ENCODE data around the gene TTC21A. TPM values are rescaled to one million over a fixed set of nuclear protein-coding genes. Genes with fewer than 3 reads are reported as not detected.

Gene TTC21A
- total RNA-seq, 2 experiments from 2014 or later = 2.7 to 4.5 TPM

DNA sequence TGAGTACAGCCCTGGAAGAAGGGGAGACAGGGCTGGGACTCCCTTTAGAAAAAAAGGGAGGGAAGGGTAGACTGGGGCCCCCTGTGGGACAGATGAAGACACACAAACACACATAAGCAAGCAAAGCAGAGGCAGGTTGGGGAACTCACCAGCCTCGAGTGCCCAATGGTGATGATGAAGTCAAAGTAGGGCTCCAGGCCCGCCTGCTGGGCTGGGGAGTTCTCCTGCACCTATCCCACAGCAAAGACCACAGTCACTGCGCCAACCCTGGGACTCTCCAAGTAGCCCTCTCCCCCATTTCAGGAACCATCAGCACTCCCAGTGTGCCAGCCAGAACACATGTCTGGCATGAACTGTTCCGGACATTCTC, 4.2 kb upstream of the TTC21A start:
- no peak overlapping the region for H3K27ac Mint-ChIP-seq
- POLR2A ChIA-PET = no interaction called here
- ATAC-seq (ENCODE audit: low read depth) (no peak), DNase-seq (no peak)
- no peak overlapping the region for H3K4me3 Mint-ChIP-seq
- H3K27me3 Mint-ChIP-seq = peaks cover 12% of the 10 kb centered on the region
- H3K36me3 Mint-ChIP-seq = no peaks in the 10 kb centered on the region
- no peaks in the 10 kb centered on the region for H3K9me3 Mint-ChIP-seq
- peaks cover 32% of the 10 kb centered on the region for H3K4me1 Mint-ChIP-seq

DNA sequence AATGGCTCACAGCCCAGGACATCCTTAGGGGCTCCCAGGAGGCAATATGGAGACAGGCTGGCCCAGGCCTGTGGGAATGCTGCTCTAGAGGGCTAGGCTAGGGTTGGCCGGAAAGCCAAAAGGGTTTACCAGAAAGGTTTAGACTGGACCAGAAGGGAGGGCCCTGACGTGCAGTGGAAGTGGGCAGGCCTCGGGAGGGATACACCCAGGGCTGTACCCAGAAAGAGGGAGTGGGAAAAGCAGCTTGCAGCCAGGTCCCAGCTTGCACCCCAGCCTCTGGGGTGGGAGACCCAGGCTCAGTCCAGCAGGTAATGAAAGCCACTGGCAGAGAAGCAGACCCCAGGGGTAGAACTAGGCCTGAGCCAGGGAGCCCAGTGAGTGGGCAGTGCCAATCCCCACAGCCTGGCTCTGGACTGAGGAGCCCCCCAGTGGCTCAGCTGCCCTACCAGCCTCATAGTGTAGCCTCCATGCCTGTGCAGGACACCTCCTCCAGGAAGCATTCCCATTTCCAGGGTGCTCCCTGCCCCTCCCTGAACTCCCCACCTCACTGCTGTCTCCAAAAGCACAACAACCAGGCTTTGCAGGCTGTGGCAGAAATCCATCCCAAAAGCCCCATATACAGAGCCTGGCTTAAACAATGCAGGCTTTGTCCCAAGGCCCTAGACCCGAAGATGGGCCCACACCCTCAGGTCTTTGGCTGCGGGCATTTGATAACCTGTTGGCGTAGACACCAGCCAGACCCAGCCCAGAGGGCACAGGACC, 3.5 kb upstream of the TTC21A start:
- DNase-seq (no peak), ATAC-seq (ENCODE audit: low read depth) (no peak)
- Mint-ChIP-seq H3K9me3 (no peaks in the 10 kb centered on the region), H3K27ac (no peak overlapping the region), H3K27me3 (peaks cover 12% of the 10 kb centered on the region), H3K4me1 (peaks cover 39% of the 10 kb centered on the region), H3K4me3 (no peak overlapping the region), H3K36me3 (no peaks in the 10 kb centered on the region)
- POLR2A ChIA-PET = interaction anchor here (1.1 to 1.2 kb wide), 2 partner anchors 71 to 280 kb away, joined by 3 to 4 read pairs; no protein-coding TSS in a partner anchor

DNA sequence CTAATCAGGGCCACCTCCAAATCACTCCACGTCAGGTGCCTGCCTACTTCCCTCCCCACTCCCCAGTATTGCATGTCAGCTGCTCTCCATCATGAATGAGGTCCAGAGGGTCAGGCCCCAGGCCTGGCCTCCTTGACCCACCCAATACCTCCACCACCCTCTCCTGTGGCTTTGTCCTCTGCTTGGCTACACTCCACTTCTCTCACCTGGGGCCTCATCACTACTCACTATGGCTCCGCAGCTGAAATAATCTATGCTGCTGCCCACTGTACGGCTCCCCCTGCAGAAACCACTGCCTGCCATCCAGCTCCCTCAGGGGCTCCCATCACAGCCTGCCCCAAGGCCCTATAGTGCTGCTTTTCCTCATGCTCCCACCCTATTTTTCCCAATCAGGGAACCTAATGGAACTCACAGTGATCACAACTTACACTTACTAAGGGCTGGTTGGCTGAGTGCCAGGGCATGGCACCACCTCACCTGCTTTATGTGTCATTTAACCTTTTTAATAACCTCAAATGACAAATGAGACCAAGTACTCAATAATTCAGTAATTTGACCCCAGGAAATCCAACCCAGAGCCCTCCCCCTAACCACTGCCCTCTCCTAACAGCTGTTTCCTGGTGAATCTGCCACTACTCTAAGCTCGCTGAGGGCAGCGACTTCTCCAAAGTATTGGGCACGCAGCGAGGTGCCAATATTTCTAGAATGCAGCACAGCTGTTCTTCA, 2.4 kb upstream of the TTC21A start:
- Mint-ChIP-seq H3K9me3 (no peaks in the 10 kb centered on the region), H3K36me3 (no peaks in the 10 kb centered on the region), H3K4me3 (no peak overlapping the region), H3K27me3 (peaks cover 18% of the 10 kb centered on the region), H3K27ac (no peak overlapping the region), H3K4me1 (peaks cover 44% of the 10 kb centered on the region)
- ATAC-seq (ENCODE audit: low read depth) (no peak), DNase-seq (no peak)
- POLR2A ChIA-PET = interaction anchor here (0.9 to 1.2 kb wide), 4 partner anchors 37 to 279 kb away, joined by 3 to 4 read pairs (median 3); no protein-coding TSS in a partner anchor

DNA sequence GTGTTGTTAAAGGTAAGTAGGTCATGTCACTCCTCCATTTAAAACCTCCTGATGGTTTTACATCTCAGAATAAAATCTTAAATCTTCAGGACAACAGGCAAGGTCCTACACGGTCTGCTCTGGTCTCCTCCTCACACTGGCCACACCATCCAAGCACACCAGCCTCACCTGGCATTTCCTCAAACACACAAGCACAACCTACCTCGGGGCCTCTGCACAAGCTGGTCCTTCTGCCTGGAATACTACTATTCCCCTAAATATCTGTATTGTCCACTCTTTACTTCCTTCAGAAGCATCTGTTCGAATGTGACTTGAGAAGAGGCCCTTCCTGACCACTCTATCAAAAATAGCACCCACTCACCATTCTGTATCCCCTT, 1.8 kb upstream of the TTC21A start:
- ATAC-seq (ENCODE audit: low read depth) (no peak), DNase-seq (no peak)
- H3K4me1 Mint-ChIP-seq = peaks cover 44% of the 10 kb centered on the region
- no peak overlapping the region for H3K27ac Mint-ChIP-seq
- POLR2A ChIA-PET = interaction anchor here (0.9 to 1.0 kb wide), 2 partner anchors 37 to 43 kb away, joined by 3 read pairs; no protein-coding TSS in a partner anchor
- no peaks in the 10 kb centered on the region for H3K36me3 Mint-ChIP-seq
- peaks cover 23% of the 10 kb centered on the region for H3K27me3 Mint-ChIP-seq
- peak overlapping the region; percentile 70 for H3K4me3 Mint-ChIP-seq
- no peaks in the 10 kb centered on the region for H3K9me3 Mint-ChIP-seq

DNA sequence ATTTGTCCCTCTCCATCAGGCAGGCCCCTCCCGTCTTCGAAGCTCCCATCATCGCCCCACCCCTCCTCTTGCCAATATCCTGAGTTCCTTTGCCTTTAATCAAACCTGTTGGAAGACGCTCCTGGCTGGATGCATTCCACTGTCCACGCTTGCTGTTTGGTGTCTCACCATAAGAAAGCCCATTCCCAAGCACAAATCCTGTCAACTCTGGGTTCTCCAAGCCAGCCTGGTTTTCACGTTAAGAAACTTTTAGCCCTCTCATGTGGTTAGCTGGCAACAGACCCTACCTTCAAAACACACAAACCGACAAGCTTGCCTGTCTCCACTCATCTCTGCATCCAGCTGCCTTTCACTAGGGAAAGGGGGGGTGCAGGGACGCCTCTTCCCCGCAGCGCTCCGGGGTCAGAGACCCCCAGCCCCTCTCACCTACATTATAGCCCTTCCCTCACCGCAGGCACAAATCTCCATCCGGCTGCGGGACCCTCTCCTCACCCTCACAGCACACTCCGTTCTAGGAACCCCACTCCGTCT, 1.1 kb upstream of the TTC21A start:
- H3K36me3 Mint-ChIP-seq = no peaks in the 10 kb centered on the region
- POLR2A ChIA-PET = interaction anchor here (0.9 kb wide), 1 partner anchor 36 kb away, joined by 3 read pairs; no protein-coding TSS in a partner anchor
- H3K27me3 Mint-ChIP-seq = peaks cover 30% of the 10 kb centered on the region
- peaks cover 44% of the 10 kb centered on the region for H3K4me1 Mint-ChIP-seq
- peak overlapping the region; percentile 75 for H3K4me3 Mint-ChIP-seq
- no peak for DNase-seq
- ATAC-seq (ENCODE audit: low read depth) = no peak
- peak overlapping the region; percentile 44 for H3K27ac Mint-ChIP-seq
- no peaks in the 10 kb centered on the region for H3K9me3 Mint-ChIP-seq

DNA sequence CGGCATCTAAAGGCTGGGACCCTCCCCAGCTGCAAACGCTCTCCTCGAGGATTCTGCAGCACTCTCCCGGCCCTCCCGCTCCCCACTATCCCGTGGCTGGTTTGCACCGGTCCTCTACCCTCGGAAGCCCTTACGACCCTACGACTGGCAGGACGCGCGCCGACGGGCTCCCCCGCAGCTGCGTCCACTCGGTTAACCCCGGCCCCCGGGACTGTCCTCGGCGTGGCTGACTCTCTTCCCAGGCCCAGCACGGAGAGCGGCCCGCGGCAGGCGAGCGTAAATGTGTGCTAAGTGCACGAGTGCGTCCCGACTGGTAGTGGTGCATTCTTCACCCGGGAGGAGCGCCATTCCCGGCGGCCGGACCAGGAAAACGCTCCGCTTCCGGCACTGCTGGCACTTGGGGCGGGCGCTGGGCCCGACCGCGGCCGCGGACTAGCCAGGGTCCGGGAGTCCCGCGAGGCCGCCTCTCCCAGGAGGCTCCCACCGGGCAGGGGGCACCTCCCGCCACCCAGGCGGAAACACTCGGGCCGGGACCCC, 561 bp upstream of the TTC21A start:
- POLR2A ChIA-PET = interaction anchor here (2.1 kb wide), 1 partner anchor 41 kb away, joined by 8 read pairs; no protein-coding TSS in a partner anchor
- H3K9me3 Mint-ChIP-seq = no peaks in the 10 kb centered on the region
- peak overlapping the region; percentile 75 for H3K4me3 Mint-ChIP-seq
- DNase-seq = no peak
- H3K27ac Mint-ChIP-seq = no peak overlapping the region
- H3K36me3 Mint-ChIP-seq = no peaks in the 10 kb centered on the region
- H3K4me1 Mint-ChIP-seq = peaks cover 41% of the 10 kb centered on the region
- no peak for ATAC-seq (ENCODE audit: low read depth)
- peaks cover 35% of the 10 kb centered on the region for H3K27me3 Mint-ChIP-seq

DNA sequence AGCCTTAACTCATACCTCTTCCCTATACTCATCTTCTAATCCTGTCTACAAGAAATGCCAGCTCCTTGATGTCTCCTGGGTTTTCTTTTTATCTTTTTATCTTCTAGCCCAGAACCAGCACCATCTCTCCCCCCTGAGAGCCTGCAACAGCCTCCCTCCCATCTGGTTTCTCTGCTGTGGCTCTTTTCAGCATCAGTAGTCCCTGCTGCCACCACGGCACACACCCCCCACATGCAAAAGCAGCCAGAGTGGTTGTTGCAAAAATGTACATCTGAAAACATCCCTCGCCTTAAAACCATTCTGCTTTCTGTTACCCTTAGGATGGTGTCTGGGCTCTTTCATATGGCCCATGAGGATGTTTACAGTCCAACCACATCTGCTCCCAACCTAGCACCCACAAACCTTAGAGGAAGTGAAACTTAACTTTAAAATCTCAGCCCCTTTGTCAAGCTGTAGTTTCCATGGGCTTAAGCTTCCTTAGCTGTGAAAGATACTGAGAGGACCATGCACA, 775 bp downstream of the TTC21A start:
- H3K4me3 Mint-ChIP-seq = peak overlapping the region; percentile 86
- H3K27me3 Mint-ChIP-seq = peaks cover 46% of the 10 kb centered on the region
- ATAC-seq (ENCODE audit: low read depth) (peak; percentile 81), DNase-seq (no peak)
- H3K36me3 Mint-ChIP-seq = no peaks in the 10 kb centered on the region
- POLR2A ChIA-PET = interaction anchor here (0.7 to 2.5 kb wide), 7 partner anchors 10 to 298 kb away, joined by 3 to 15 read pairs (median 5); partner anchors contain the start of gene RPSA
- no peaks in the 10 kb centered on the region for H3K9me3 Mint-ChIP-seq
- H3K27ac Mint-ChIP-seq = peak overlapping the region; percentile 87
- peaks cover 38% of the 10 kb centered on the region for H3K4me1 Mint-ChIP-seq

DNA sequence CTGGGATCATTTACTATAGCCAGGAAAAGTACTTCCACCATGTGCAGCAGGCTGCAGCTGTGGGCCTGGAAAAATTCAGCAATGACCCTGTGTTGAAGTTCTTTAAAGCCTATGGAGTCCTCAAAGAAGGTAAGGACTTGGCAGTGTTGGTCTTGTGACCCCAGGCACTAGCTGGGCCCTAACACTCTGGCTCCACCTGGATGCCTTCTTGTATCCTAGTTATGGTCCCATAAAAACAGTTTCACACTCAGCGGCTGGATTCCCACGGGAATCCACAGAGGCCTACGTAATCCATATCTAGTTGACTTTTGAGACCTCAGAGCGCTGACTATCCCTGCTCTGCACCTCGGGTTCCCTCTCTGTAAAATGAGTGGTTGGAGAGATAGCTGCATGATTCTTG, 1.6 kb downstream of the TTC21A start:
- Mint-ChIP-seq H3K4me1 (peaks cover 35% of the 10 kb centered on the region), H3K36me3 (no peaks in the 10 kb centered on the region), H3K4me3 (no peak overlapping the region), H3K27ac (peak overlapping the region; percentile 27), H3K27me3 (peaks cover 48% of the 10 kb centered on the region), H3K9me3 (no peaks in the 10 kb centered on the region)
- POLR2A ChIA-PET = interaction anchor here (0.6 to 2.5 kb wide), 8 partner anchors 9 to 240 kb away, joined by 3 to 15 read pairs (median 4); no protein-coding TSS in a partner anchor
- DNase-seq (no peak), ATAC-seq (ENCODE audit: low read depth) (no peak)

DNA sequence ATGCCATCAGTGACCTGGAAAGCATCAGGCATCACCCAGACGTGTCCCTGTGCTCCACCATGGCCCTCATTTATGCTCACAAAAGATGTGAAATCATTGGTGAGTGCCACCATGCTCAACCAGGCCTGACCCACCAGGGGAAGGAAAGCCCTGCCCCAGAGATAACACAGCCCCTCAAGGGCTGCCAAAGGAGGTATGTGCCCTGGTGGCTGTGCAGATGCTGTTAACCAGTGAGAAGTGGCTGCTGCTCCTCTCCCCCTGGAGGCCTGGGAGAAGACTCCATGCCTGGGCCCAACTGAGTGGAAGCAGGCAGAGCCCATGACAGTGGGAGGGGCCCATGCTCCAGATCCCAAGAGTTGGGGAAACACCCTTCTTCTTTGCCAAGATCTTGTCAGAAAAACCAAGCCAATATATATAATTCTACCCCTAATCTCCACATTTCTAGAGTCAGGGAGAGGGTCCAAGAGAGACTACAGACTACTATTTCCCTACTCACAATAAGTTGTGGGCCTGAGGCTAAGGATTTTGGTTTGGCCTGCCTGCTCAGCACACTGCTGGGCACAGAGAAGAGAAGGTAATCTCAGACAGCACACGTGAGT, 2.7 kb downstream of the TTC21A start:
- no peak overlapping the region for H3K27ac Mint-ChIP-seq
- peaks cover 32% of the 10 kb centered on the region for H3K4me1 Mint-ChIP-seq
- no peaks in the 10 kb centered on the region for H3K36me3 Mint-ChIP-seq
- no peak for ATAC-seq (ENCODE audit: low read depth)
- no peak overlapping the region for H3K4me3 Mint-ChIP-seq
- POLR2A ChIA-PET = interaction anchor here (0.5 to 2.5 kb wide), 4 partner anchors 17 to 119 kb away, joined by 3 to 15 read pairs (median 6); no protein-coding TSS in a partner anchor
- no peak for DNase-seq
- H3K9me3 Mint-ChIP-seq = no peaks in the 10 kb centered on the region
- H3K27me3 Mint-ChIP-seq = peaks cover 57% of the 10 kb centered on the region

DNA sequence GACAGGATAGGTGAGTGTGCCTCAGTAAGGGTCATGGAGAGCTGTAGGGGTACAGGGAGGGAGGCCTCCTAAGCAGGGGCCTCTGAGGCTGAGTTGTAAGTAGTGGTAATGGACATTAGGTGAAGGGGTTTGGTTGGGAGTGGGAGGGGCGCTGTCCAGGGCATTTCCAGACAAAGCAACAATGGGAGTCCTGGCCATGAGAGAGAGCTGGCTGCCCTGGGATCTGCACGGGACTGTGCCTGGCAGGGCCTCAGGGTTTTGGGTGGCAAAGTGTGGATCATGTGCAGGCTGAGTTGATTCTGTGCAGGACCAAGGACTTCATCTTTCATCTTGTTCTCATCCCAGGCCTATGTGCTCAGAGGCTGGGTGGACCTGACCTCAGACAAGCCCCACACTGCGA, 4.6 kb downstream of the TTC21A start:
- POLR2A ChIA-PET = no interaction called here

DNA sequence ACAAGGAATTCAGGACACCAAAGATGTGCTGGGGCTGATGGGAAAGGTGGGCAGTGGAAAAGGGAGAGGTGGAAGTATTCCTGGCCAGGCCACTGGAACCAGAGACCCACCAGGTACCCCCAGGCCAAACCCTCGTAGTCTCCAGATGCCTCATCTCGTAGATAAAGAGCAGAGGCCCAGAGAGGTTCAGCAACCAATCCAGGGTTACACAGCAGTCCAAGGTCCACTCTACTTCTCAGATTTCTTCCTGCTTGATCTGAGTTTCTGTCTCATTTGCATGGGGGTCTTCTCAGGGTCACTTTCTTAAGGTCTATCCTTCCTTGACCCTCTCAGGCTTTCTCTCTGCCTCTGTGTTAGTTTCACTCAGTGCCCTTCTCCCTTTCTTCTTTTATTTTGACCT, 5.1 kb downstream of the TTC21A start:
- no peak overlapping the region for H3K4me3 Mint-ChIP-seq
- peaks cover 53% of the 10 kb centered on the region for H3K27me3 Mint-ChIP-seq
- ATAC-seq (ENCODE audit: low read depth) (no peak), DNase-seq (no peak)
- POLR2A ChIA-PET = no interaction called here
- no peaks in the 10 kb centered on the region for H3K36me3 Mint-ChIP-seq
- peaks cover 18% of the 10 kb centered on the region for H3K4me1 Mint-ChIP-seq
- no peak overlapping the region for H3K27ac Mint-ChIP-seq
- H3K9me3 Mint-ChIP-seq = no peaks in the 10 kb centered on the region

More for the DNA sequence above, 4.6 kb downstream of the TTC21A start:
- H3K27ac Mint-ChIP-seq = no peak overlapping the region
- peaks cover 50% of the 10 kb centered on the region for H3K27me3 Mint-ChIP-seq
- no peaks in the 10 kb centered on the region for H3K36me3 Mint-ChIP-seq
- ATAC-seq (ENCODE audit: low read depth) = no peak
- H3K4me1 Mint-ChIP-seq = peaks cover 18% of the 10 kb centered on the region
- no peak overlapping the region for H3K4me3 Mint-ChIP-seq
- DNase-seq = no peak
- no peaks in the 10 kb centered on the region for H3K9me3 Mint-ChIP-seq

DNA sequence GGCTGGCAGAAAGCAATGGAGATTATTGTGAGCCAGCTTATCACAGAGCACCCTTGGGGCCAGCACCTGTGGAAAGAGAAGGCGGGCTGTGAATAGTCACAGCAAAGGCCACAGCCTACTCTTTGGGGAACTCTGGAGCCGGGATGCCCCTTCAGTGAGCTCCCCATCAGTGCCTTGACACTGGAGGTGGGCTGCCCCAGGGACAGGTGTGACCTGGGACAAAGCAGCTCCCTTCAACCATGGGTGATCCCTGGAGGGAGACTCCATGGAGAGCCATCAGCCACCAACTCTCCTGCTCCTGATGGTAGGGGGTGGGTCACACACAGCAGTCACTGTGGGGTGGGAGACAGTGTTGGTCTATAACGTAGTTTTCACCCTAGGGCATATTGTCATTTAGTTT, 5.8 kb downstream of the TTC21A start:
- Mint-ChIP-seq H3K27me3 (peaks cover 58% of the 10 kb centered on the region), H3K4me3 (no peak overlapping the region), H3K27ac (no peak overlapping the region), H3K9me3 (no peaks in the 10 kb centered on the region), H3K36me3 (no peaks in the 10 kb centered on the region), H3K4me1 (peaks cover 14% of the 10 kb centered on the region)
- ATAC-seq (ENCODE audit: low read depth) = no peak
- no peak for DNase-seq
- POLR2A ChIA-PET = no interaction called here

DNA sequence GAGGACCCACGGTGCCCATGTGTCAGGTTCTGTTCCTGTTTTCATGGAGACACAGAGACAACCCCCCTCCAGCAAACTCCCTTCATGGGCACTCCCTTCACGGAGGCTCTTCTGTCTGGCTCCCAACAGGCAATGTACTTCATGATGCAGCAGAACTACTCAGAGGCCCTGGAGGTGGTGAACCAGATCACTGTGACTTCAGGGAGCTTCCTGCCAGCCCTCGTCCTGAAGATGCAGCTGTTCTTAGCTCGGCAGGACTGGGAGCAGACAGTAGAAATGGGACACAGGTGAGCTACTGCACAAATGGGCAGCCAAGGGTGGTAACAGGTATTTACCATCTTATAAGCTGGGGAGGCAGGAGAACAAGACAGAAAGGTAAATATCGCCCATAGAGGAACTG, 7.0 kb downstream of the TTC21A start:
- Mint-ChIP-seq H3K27ac (no peak overlapping the region), H3K4me3 (no peak overlapping the region), H3K27me3 (peaks cover 56% of the 10 kb centered on the region), H3K4me1 (peaks cover 3% of the 10 kb centered on the region), H3K9me3 (no peaks in the 10 kb centered on the region), H3K36me3 (no peaks in the 10 kb centered on the region)
- POLR2A ChIA-PET = no interaction called here
- no peak for ATAC-seq (ENCODE audit: low read depth)
- DNase-seq = no peak

All from activated naive CD8-positive, alpha-beta T cell treated with anti-CD3 and anti-CD28 coated beads, Interleukin-2, amount 10 ng/mL, durations not matched to agents 7 days and 5 days (primary cell).